ENCODE results near the gene ISCA2. TPM values are rescaled to one million over a fixed set of nuclear protein-coding genes. Genes with fewer than 3 reads are reported as not detected.
"Not testable (repeated sequence)": the region's sequence is repeated elsewhere in the genome, so short reads cannot be mapped to it uniquely, and the experiment has no call there.

ISCA2 gene, protein sequence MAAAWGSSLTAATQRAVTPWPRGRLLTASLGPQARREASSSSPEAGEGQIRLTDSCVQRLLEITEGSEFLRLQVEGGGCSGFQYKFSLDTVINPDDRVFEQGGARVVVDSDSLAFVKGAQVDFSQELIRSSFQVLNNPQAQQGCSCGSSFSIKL
- 10 to 100 TPM; 20.9 to 25.6 TPM for total RNA-seq

DNA sequence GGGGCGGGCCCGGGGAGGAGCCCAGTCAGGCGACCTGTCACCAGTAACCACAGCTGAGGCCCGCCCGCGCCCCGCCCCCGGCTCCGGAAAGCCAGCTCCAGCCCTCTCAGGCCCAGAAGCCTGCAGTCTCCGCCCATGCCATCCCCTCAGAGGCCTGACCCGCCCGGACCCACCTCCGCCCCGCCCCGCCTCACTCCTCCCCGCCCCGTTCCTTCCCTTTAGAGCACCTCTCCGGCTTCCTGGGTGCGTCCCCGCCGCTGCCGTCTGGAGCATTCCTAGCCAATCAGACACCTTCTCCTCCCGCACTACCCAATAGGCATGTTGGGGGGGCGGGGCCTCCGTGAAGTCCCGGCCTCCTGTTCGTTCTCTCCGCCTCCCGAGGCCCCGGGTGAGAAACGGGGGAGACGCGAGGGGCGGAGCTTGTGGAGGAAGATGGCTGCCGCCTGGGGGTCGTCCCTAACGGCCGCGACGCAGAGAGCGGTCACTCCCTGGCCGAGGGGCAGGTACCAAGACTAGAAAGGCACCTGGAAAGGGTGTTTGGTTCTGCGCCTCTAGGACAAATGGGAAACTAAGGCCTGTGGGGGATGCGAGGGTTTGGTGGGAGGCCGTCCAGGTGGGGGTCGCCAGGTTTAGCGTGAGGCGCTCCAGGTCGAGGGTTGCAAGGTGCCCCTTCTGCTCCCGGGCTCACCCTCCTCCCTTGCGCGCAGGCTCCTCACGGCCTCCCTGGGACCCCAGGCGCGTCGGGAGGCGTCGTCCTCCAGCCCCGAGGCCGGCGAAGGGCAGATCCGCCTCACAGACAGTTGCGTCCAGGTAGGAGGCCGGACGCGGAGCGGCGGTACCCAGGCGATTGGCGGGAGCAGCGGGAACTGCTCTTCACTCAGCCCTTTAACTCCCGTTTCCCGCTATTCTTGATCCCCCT, at the start of gene ISCA2:
TSS of gene ISCA2 (plus strand) at position 423 of the 919 bp plus-strand sequence. CDS start at position 433, 10 bp downstream.
- H3K36me3 Mint-ChIP-seq, result peaks cover 8% of the 10 kb centered on the region
- H3K27me3 Mint-ChIP-seq, result no peaks in the 10 kb centered on the region
- H3K4me1 Mint-ChIP-seq, result peaks cover 22% of the 10 kb centered on the region
- peak; percentile 100 for DNase-seq
- no peak within 1 kb of the TSS for H3K4me3 Mint-ChIP-seq
- H3K9me3 Mint-ChIP-seq (ENCODE audit: low read depth), result no peaks in the 10 kb centered on the region
- ATAC-seq, result peak; percentile 96
- H3K27ac Mint-ChIP-seq, result peak within 1 kb of the TSS; percentile 89
- CTCF ChIA-PET, result interaction anchor here (0.6 to 1.6 kb wide), 11 partner anchors 8 to 515 kb away, joined by 3 to 7 read pairs (median 4); no protein-coding TSS in a partner anchor

DNA sequence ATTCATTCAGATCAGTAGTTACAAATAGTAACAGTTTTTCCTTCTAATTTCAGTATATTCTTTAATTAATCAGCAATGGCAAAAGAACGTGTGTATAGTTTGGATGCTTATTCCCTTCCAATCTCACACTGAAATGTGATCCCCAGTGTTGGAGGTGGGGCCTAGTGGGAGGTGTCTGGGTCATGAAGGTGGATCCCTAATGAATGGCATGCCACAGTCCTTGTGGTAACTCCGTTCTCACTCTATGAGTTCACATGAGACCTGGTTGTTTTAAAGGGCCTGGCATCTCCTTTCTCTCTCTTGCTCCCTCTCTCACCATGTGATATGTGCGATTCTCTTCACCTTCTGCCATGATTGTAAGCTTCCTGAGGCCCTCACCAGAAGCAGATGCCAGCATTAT, 48.7 kb upstream of the ISCA2 start:
- DNase-seq, result peak; percentile 26
- H3K9me3 Mint-ChIP-seq (ENCODE audit: low read depth), result no peaks in the 10 kb centered on the region
- ATAC-seq, result no peak
- H3K4me3 Mint-ChIP-seq, result no peak overlapping the region
- H3K4me1 Mint-ChIP-seq, result no peaks in the 10 kb centered on the region
- H3K27me3 Mint-ChIP-seq, result peaks cover 41% of the 10 kb centered on the region
- CTCF ChIA-PET, result no interaction called here
- H3K27ac Mint-ChIP-seq, result no peak overlapping the region
- no peaks in the 10 kb centered on the region for H3K36me3 Mint-ChIP-seq

DNA sequence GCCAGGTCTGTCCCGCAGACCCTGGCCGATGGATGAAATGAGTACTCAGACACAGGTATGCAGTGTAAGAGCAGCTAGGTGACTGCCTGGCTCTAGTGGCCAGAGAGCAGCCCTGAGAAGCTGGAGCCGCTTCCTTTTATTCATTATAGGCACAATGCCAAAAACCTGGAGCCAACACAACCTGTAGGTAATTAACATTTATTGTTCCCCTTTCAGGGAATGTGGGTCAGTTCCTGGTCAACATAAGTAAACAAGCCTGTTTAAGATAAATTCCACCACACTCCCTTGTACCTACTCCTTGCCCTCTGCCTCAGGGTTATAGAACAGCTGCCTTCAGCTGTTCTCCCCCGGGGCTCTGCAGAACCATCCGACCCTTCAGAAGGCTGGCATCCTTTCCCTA, 39.2 kb upstream of the ISCA2 start:
- DNase-seq, ATAC-seq: not testable (repeated sequence)

DNA sequence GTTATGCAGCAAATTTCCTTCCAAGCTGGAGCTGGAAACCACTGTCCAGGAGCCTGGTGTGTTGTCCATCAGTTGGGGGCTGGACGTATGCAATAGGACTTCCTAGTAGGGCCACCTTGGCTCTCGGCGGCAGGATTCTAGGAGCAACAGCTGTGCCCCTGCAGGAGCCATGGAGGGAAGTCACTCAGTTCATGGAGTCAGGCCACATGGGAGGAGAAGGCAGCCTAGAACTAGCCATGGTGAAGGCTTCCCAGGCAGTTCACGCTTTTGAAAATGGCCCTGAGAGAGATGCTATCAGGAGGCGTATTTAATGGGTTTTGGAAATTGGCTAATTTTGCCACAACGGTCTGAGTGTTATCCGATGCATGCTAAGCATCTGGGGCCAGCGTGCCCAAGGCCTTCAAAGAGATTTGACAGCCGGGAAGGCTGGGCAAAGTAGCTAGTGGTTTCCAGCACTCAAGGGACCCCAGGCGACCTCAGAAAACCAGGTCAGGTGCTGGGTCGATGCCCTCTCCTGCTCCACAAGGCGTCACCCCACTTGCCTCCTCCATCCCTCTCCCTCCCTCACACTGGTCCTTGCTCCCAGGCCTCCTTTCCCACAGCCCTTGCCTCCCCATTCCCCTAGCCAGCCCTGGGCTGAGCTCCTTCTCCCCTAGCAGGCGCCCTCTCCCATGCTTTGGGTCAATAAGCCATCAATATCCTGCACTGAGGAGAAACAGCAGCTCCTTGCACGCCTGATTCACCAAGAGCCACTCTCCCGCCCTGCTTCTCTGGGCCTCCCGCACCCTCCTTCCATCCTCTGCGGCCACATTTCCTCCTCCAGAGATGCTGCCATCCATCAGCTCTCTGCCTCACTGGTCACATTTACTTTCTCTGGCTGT, 36.6 kb upstream of the ISCA2 start:
- no peaks in the 10 kb centered on the region for H3K9me3 Mint-ChIP-seq (ENCODE audit: low read depth)
- H3K4me3 Mint-ChIP-seq, result no peak overlapping the region
- DNase-seq (peak; percentile 37), ATAC-seq (no peak)
- CTCF ChIA-PET, result no interaction called here
- H3K27me3 Mint-ChIP-seq, result peaks cover 26% of the 10 kb centered on the region
- no peak overlapping the region for H3K27ac Mint-ChIP-seq
- H3K4me1 Mint-ChIP-seq, result no peaks in the 10 kb centered on the region
- no peaks in the 10 kb centered on the region for H3K36me3 Mint-ChIP-seq

More for the DNA sequence above, 39.2 kb upstream of the ISCA2 start:
- H3K27ac Mint-ChIP-seq; CTCF ChIA-PET; H3K4me3 Mint-ChIP-seq; H3K36me3 Mint-ChIP-seq; H3K9me3 Mint-ChIP-seq (ENCODE audit: low read depth); H3K4me1 Mint-ChIP-seq: not testable (repeated sequence)
- peaks cover 39% of the 10 kb centered on the region for H3K27me3 Mint-ChIP-seq

DNA sequence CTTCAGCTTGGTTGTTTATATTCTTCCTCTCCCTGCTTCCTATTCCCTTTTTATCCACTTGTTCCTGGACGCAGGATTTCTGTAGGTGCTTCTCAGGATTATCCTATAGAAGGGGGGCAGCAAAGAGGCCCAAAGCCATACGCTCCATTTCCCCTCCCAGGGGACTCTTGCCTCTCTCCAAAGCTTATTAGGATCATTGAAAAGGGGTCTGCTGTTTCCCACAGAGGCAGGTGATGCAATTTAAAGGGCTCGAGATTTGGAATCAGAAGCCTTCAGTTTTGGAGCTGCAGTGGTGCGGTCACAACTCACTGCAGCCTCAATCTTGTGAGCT, 36.0 kb upstream of the ISCA2 start:
- ATAC-seq (no peak), DNase-seq (peak; percentile 11)
- Mint-ChIP-seq H3K9me3 (ENCODE audit: low read depth) (no peaks in the 10 kb centered on the region), H3K4me3 (no peak overlapping the region), H3K36me3 (no peaks in the 10 kb centered on the region), H3K4me1 (no peaks in the 10 kb centered on the region), H3K27ac (no peak overlapping the region), H3K27me3 (peaks cover 22% of the 10 kb centered on the region)
- CTCF ChIA-PET, result no interaction called here

DNA sequence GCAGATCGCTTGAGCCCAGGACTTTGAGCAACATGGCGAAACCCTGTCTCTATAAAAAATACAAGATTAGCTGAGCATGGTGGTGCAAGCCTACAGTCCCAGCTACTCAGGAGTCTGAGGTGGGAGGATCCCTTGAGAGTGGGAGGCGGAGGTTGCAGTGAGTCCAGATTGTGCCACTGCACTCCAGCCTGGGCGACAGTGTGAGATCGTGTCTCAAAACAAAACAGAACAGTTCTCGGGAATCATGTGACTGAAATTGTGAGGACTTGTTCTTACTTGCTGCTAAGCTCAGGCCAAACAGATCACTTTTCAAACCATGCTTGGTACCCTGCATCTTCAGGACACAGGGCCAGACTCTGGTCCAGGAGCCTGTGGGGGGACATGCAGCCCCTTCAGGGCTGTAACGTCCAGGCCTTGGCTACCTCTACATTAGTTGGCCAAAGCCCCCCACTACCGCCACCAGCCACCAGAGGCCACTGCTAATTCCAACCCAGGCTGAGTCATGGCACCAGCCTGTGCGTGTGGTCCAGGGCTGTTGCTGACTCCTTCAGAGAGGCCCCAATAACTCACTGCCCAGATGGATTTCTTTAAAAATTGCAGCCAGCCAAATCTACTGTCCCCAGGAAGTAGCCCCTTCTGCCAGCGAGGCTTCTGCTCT, 34.1 kb upstream of the ISCA2 start:
- CTCF ChIA-PET, result interaction anchor here (1.0 kb wide), 1 partner anchor 269 kb away, joined by 4 read pairs; no protein-coding TSS in a partner anchor
- peaks cover 13% of the 10 kb centered on the region for H3K27me3 Mint-ChIP-seq
- DNase-seq (peak; percentile 48), ATAC-seq (peak; percentile 70)
- H3K4me1 Mint-ChIP-seq, result no peaks in the 10 kb centered on the region
- H3K36me3 Mint-ChIP-seq, result no peaks in the 10 kb centered on the region
- no peak overlapping the region for H3K4me3 Mint-ChIP-seq
- no peak overlapping the region for H3K27ac Mint-ChIP-seq
- no peaks in the 10 kb centered on the region for H3K9me3 Mint-ChIP-seq (ENCODE audit: low read depth)

DNA sequence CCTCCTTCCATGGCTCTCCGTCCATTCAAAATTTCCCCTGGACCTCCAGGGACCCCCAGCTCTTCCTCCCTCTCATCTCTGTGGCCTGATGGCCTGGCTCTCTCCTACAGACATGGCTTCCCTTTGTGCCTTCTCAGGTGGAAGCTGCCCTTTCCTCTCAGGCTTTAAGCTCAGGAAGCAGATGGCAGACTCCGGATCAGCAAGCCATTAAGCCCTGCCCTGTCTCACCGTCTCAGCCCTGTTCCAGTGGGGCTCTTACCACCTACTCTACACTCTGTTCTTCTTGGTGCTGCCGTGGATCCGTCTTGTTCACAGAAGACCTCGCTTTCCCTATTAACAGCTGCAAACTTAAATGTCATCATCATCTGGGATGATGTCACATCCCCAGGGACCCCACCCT, 33.6 kb upstream of the ISCA2 start:
- H3K27me3 Mint-ChIP-seq, result peaks cover 13% of the 10 kb centered on the region
- ATAC-seq (no peak), DNase-seq (peak; percentile 8)
- no peak overlapping the region for H3K4me3 Mint-ChIP-seq
- no peak overlapping the region for H3K27ac Mint-ChIP-seq
- no peaks in the 10 kb centered on the region for H3K9me3 Mint-ChIP-seq (ENCODE audit: low read depth)
- no peaks in the 10 kb centered on the region for H3K4me1 Mint-ChIP-seq
- no peaks in the 10 kb centered on the region for H3K36me3 Mint-ChIP-seq
- CTCF ChIA-PET, result no interaction called here

DNA sequence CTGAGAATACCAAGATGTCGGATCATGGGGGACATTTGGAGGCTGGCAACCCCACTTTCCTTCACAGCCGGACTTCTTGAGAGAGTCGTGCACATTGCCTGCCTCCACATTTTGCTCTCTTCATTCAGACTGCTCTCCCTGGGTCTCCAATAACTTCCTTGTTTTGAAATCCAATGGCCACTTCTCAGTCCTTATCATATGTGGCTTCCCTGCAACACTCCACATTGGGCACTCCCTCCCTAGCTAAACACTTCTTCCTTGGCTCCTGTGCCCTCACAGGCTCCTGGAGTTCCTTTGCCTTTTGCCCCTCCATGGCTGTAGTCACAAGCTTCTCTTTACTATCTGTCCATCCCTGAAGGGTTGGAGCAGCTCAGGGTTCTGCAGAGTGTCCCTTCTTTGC, 30.6 kb upstream of the ISCA2 start:
- CTCF ChIA-PET, result interaction anchor here (1.3 kb wide), 1 partner anchor 72 kb away, joined by 3 read pairs; no protein-coding TSS in a partner anchor
- H3K27me3 Mint-ChIP-seq, result peaks cover 5% of the 10 kb centered on the region
- H3K4me1 Mint-ChIP-seq, result no peaks in the 10 kb centered on the region
- DNase-seq (peak; percentile 31), ATAC-seq (no peak)
- no peaks in the 10 kb centered on the region for H3K36me3 Mint-ChIP-seq
- no peak overlapping the region for H3K27ac Mint-ChIP-seq
- H3K9me3 Mint-ChIP-seq (ENCODE audit: low read depth), result no peaks in the 10 kb centered on the region
- H3K4me3 Mint-ChIP-seq, result no peak overlapping the region

DNA sequence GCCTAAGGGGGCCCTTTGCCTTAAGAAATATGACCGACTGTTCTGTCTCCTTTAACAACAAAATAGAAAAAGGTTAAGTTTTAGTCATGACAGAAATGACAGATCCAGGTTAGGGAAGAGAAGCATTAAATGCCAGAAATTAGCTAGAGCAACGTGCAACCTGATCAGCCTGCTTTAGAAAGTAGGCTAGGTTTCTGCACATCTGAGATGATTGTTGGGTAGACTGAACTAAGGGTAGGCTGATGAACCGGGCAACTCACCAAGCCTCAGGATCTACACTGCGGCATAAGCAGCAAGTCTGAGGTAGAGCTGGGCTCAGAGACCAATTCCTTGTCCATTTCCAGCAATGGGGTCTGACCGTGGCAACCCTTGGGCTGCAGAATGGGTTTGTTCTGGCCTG, 29.9 kb upstream of the ISCA2 start:
- Mint-ChIP-seq H3K4me3 (no peak overlapping the region), H3K9me3 (ENCODE audit: low read depth) (no peaks in the 10 kb centered on the region), H3K27ac (no peak overlapping the region), H3K27me3 (peaks cover 5% of the 10 kb centered on the region), H3K36me3 (no peaks in the 10 kb centered on the region), H3K4me1 (no peaks in the 10 kb centered on the region)
- CTCF ChIA-PET, result interaction anchor here (1.3 kb wide), 1 partner anchor 71 kb away, joined by 3 read pairs; no protein-coding TSS in a partner anchor
- DNase-seq (peak; percentile 21), ATAC-seq (no peak)

DNA sequence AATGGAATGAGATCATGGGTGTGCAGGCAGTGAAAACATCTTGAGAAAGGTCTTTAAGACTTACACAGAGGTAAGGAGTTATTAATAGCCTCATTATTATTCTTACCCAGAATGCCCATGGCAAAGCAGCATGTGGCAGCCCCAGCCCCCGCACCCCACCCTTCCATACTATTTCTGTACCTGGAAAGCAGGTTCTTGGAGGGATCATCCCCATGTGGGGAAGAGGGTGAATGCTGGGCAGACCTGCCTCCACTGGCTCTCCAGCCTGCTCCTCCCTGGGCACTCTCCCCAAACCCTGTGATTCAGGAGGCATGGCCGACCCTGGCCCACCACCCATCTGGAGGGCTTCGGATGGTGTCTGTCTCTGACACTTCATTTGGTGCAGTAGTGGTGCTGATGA, 28.8 kb upstream of the ISCA2 start:
- peaks cover 5% of the 10 kb centered on the region for H3K27me3 Mint-ChIP-seq
- DNase-seq, result no peak
- H3K36me3 Mint-ChIP-seq, result no peaks in the 10 kb centered on the region
- no peaks in the 10 kb centered on the region for H3K9me3 Mint-ChIP-seq (ENCODE audit: low read depth)
- no peak overlapping the region for H3K4me3 Mint-ChIP-seq
- no peak overlapping the region for H3K27ac Mint-ChIP-seq
- ATAC-seq, result no peak
- H3K4me1 Mint-ChIP-seq, result no peaks in the 10 kb centered on the region
- CTCF ChIA-PET, result no interaction called here

DNA sequence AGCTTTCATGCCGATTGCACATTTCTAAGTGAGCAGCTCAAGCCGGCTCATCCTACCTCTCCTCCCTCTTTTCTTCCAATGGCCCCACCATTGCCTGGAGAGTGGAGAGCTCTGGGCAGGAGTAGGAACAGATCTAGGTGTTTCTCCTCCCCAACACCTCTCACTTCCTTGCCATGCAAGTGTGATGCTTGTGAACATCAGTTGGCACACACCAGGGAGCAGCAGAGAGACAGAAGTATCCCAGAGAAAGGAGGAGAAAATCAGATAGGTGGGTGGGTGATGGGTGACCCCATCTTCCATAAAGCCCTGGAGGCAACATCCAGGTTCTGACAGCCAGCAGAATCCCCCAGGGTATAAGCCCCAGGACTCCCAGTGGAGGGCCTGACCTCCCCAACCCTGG, 28.2 kb upstream of the ISCA2 start:
- Mint-ChIP-seq H3K27me3 (peaks cover 5% of the 10 kb centered on the region), H3K4me1 (no peaks in the 10 kb centered on the region), H3K9me3 (ENCODE audit: low read depth) (no peaks in the 10 kb centered on the region), H3K4me3 (no peak overlapping the region), H3K36me3 (no peaks in the 10 kb centered on the region), H3K27ac (no peak overlapping the region)
- ATAC-seq (no peak), DNase-seq (no peak)
- CTCF ChIA-PET, result no interaction called here

DNA sequence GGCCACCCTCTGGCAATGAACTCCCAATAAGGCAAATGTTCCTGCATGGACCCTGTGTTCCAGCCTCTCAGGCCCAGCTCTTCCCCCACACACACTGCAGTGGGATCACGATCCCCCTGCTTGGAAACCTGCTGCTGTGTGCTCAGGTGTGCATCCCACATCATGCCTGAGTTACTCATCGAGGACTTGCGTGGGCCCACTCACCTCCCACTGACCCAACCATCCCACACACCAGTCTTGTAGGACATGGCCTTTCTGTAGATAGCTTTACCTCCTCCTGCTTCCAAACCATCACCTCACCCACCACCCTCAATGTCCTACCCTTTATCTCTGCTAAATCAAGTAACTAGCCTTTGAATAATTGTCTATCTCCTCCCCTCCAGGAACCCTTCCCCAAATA, 25.1 kb upstream of the ISCA2 start:
- no peaks in the 10 kb centered on the region for H3K27me3 Mint-ChIP-seq
- DNase-seq (no peak), ATAC-seq (no peak)
- no peak overlapping the region for H3K4me3 Mint-ChIP-seq
- no peaks in the 10 kb centered on the region for H3K9me3 Mint-ChIP-seq (ENCODE audit: low read depth)
- CTCF ChIA-PET, result no interaction called here
- H3K4me1 Mint-ChIP-seq, result no peaks in the 10 kb centered on the region
- no peak overlapping the region for H3K27ac Mint-ChIP-seq
- peaks cover under 1% of the 10 kb centered on the region for H3K36me3 Mint-ChIP-seq
